ENCODE data around the gene MYH16.
"Not testable (repeated sequence)": the region's sequence is repeated elsewhere in the genome, so short reads cannot be mapped to it uniquely, and the experiment has no call there.

The MYH16 gene

GRCh38 chr7:99305473-99306260, 33.0 kb downstream of the MYH16 start:
- DNase-seq (ENCODE audit: low read depth) = no peak

GRCh38 chr7:99308461-99309074, 35.9 kb downstream of the MYH16 start:
- DNase-seq (ENCODE audit: low read depth) = no peak

GRCh38 chr7:99309111-99309510, 36.5 kb downstream of the MYH16 start:
- no peak for DNase-seq (ENCODE audit: low read depth)

GRCh38 chr7:99310004-99310403, 37.4 kb downstream of the MYH16 start:
- DNase-seq (ENCODE audit: low read depth) = no peak

GRCh38 chr7:99311702-99312101, 39.1 kb downstream of the MYH16 start:
- no peak for DNase-seq (ENCODE audit: low read depth)

GRCh38 chr7:99312316-99313203, 39.9 kb downstream of the MYH16 start:
- no peak for DNase-seq (ENCODE audit: low read depth)

GRCh38 chr7:99313204-99313573, 40.5 kb downstream of the MYH16 start:
- no peak for DNase-seq (ENCODE audit: low read depth)

- no peak for DNase-seq (ENCODE audit: low read depth)
Observed at GRCh38 chr7:99314504-99314903, 41.9 kb downstream of the MYH16 start.

- DNase-seq (ENCODE audit: low read depth) = no peak
Observed at GRCh38 chr7:99320371-99320770, 47.7 kb downstream of the MYH16 start.

- DNase-seq (ENCODE audit: low read depth) = not testable (repeated sequence)
Observed at GRCh38 chr7:99322659-99323058, 50.0 kb downstream of the MYH16 start.

GRCh38 chr7:99324559-99324958, 51.9 kb downstream of the MYH16 start:
- no peak for DNase-seq (ENCODE audit: low read depth)

GRCh38 chr7:99325001-99325493, 52.4 kb downstream of the MYH16 start:
- no peak for DNase-seq (ENCODE audit: low read depth)

- DNase-seq (ENCODE audit: low read depth) = peak; percentile 60
Observed at GRCh38 chr7:99325592-99326407, 53.2 kb downstream of the MYH16 start, which contains the start of gene ARPC1A. TSS of gene ARPC1A (plus strand) at chr7:99325898. CDS start at chr7:99333354, 7,456 bp downstream.

- DNase-seq (ENCODE audit: low read depth) = no peak
Observed at GRCh38 chr7:99326408-99326782, 53.8 kb downstream of the MYH16 start.

GRCh38 chr7:99330314-99330961, 57.8 kb downstream of the MYH16 start:
- peak; percentile 51 for DNase-seq (ENCODE audit: low read depth)

- no peak for DNase-seq (ENCODE audit: low read depth)
Observed at GRCh38 chr7:99331002-99331401, 58.4 kb downstream of the MYH16 start.

GRCh38 chr7:99339595-99339994, 67.0 kb downstream of the MYH16 start:
- DNase-seq (ENCODE audit: low read depth) = no peak

GRCh38 chr7:99340659-99341058, 68.0 kb downstream of the MYH16 start:
- no peak for DNase-seq (ENCODE audit: low read depth)

GRCh38 chr7:99344061-99344647, 71.5 kb downstream of the MYH16 start:
- no peak for DNase-seq (ENCODE audit: low read depth)

- DNase-seq (ENCODE audit: low read depth) = not testable (repeated sequence)
Observed at GRCh38 chr7:99350641-99351040, 78.0 kb downstream of the MYH16 start.

- no peak for DNase-seq (ENCODE audit: low read depth)
Observed at GRCh38 chr7:99352247-99352646, 79.6 kb downstream of the MYH16 start.

Data from HS-27A (cell line).